NT2/D1 (cell line): ENCODE measurements around the gene NOX3.

Source experiments
- DNase-seq: peaks from one replicate; pipeline ENCODE4 v3.0.0-alpha.2; 2011; ENCODE audit warnings: low read depth, low spot score
- H3K27me3 ChIP-seq: 2 replicates; pipeline ENCODE4 v1.6.0; 2011; ENCODE audit warnings: mild to moderate bottlenecking; ENCODE audit not compliant: insufficient read length, insufficient read depth
- H3K36me3 ChIP-seq: 2 replicates; pipeline ENCODE4 v1.6.1; 2011; ENCODE audit warnings: mild to moderate bottlenecking, low read length, mixed read lengths; ENCODE audit not compliant: insufficient read depth, insufficient read length
- H3K4me1 ChIP-seq: 2 replicates; pipeline ENCODE4 v1.5.1; 2011; ENCODE audit not compliant: insufficient read depth, insufficient read length
- H3K4me3 ChIP-seq: 2 replicates; pipeline ENCODE4 v1.5.1; 2011; ENCODE audit warnings: low read depth; ENCODE audit not compliant: insufficient read length
- H3K9ac ChIP-seq: 2 replicates; pipeline ENCODE4 v1.6.0; 2011; ENCODE audit warnings: low read depth; ENCODE audit not compliant: insufficient read length
- H3K9me3 ChIP-seq: 2 replicates; pipeline ENCODE4 v1.5.1; 2011; ENCODE audit warnings: mild to moderate bottlenecking, low read length; ENCODE audit not compliant: insufficient read depth
- SUZ12 ChIP-seq: IDR thresholded peaks from 2 replicates; pipeline ENCODE4 v1.6.1; 2011; ENCODE audit not compliant: insufficient read length, insufficient read depth; ENCODE audit errors: extremely low read depth
- YY1 ChIP-seq: IDR thresholded peaks from 2 replicates; pipeline ENCODE4 v1.6.1; 2011; ENCODE audit not compliant: insufficient read length, insufficient read depth
- ZNF274 ChIP-seq: IDR thresholded peaks from 2 replicates; pipeline ENCODE4 v1.6.1; 2011; ENCODE audit warnings: mild to moderate bottlenecking, low read depth, low read length

NOX3 gene

GRCh38 chr6:155398221-155398620, 57.4 kb downstream of the NOX3 start:
- Histone ChIP-seq H3K9me3 (no peaks in the 10 kb centered on the region), H3K27me3 (no peaks in the 10 kb centered on the region), H3K36me3 (no peaks in the 10 kb centered on the region), H3K9ac (no peak overlapping the region), H3K4me3 (no peak overlapping the region), H3K4me1 (no peaks in the 10 kb centered on the region)
- DNase-seq = no peak
- no peak for TF ChIP-seq YY1
- TF ChIP-seq ZNF274 = no peak
- no peak for TF ChIP-seq SUZ12

- TF ChIP-seq ZNF274 (no peak), SUZ12 (no peak), YY1 (no peak)
- no peak overlapping the region for H3K9ac ChIP-seq
- no peaks in the 10 kb centered on the region for H3K36me3 ChIP-seq
- no peaks in the 10 kb centered on the region for H3K27me3 ChIP-seq
- H3K9me3 ChIP-seq = no peaks in the 10 kb centered on the region
- no peak overlapping the region for H3K4me3 ChIP-seq
- no peaks in the 10 kb centered on the region for H3K4me1 ChIP-seq
- no peak for DNase-seq
These were observed 58.4 kb downstream of the NOX3 start for GRCh38 chr6:155397172-155397705.

- no peak for DNase-seq
- Histone ChIP-seq H3K9ac (no peak overlapping the region), H3K27me3 (no peaks in the 10 kb centered on the region), H3K4me1 (no peaks in the 10 kb centered on the region), H3K9me3 (no peaks in the 10 kb centered on the region), H3K36me3 (no peaks in the 10 kb centered on the region), H3K4me3 (no peak overlapping the region)
- no peak for TF ChIP-seq SUZ12
- no peak for TF ChIP-seq YY1
- no peak for TF ChIP-seq ZNF274
These were observed 59.0 kb downstream of the NOX3 start for GRCh38 chr6:155396605-155397004.

GRCh38 chr6:155395339-155395738, 60.3 kb downstream of the NOX3 start:
- no peak overlapping the region for H3K9ac ChIP-seq
- TF ChIP-seq ZNF274 (no peak), YY1 (no peak), SUZ12 (no peak)
- H3K4me3 ChIP-seq = no peak overlapping the region
- H3K36me3 ChIP-seq = no peaks in the 10 kb centered on the region
- no peaks in the 10 kb centered on the region for H3K9me3 ChIP-seq
- no peaks in the 10 kb centered on the region for H3K4me1 ChIP-seq
- H3K27me3 ChIP-seq = no peaks in the 10 kb centered on the region
- DNase-seq = no peak

GRCh38 chr6:155389130-155389529, 66.5 kb downstream of the NOX3 start:
- Histone ChIP-seq H3K4me3 (no peak overlapping the region), H3K27me3 (no peaks in the 10 kb centered on the region), H3K4me1 (no peaks in the 10 kb centered on the region), H3K9me3 (no peaks in the 10 kb centered on the region), H3K9ac (no peak overlapping the region), H3K36me3 (no peaks in the 10 kb centered on the region)
- TF ChIP-seq SUZ12 = no peak
- DNase-seq = no peak

GRCh38 chr6:155388591-155388990, 67.0 kb downstream of the NOX3 start:
- Histone ChIP-seq H3K27me3 (no peaks in the 10 kb centered on the region), H3K4me1 (no peaks in the 10 kb centered on the region), H3K4me3 (no peak overlapping the region), H3K9ac (no peak overlapping the region), H3K36me3 (no peaks in the 10 kb centered on the region), H3K9me3 (no peaks in the 10 kb centered on the region)
- TF ChIP-seq SUZ12 = no peak
- TF ChIP-seq ZNF274 = no peak
- TF ChIP-seq YY1 = no peak
- DNase-seq = no peak

GRCh38 chr6:155387481-155387880, 68.2 kb downstream of the NOX3 start:
- Histone ChIP-seq H3K4me3 (no peak overlapping the region), H3K27me3 (no peaks in the 10 kb centered on the region), H3K9me3 (no peaks in the 10 kb centered on the region), H3K9ac (no peak overlapping the region), H3K36me3 (no peaks in the 10 kb centered on the region), H3K4me1 (no peaks in the 10 kb centered on the region)
- no peak for DNase-seq
- TF ChIP-seq SUZ12 (no peak), ZNF274 (no peak), YY1 (no peak)

- no peaks in the 10 kb centered on the region for H3K9me3 ChIP-seq
- DNase-seq = no peak
- H3K4me3 ChIP-seq = no peak overlapping the region
- TF ChIP-seq ZNF274 = no peak
- no peak for TF ChIP-seq SUZ12
- TF ChIP-seq YY1 = no peak
- no peaks in the 10 kb centered on the region for H3K4me1 ChIP-seq
- no peaks in the 10 kb centered on the region for H3K36me3 ChIP-seq
- no peaks in the 10 kb centered on the region for H3K27me3 ChIP-seq
- H3K9ac ChIP-seq = no peak overlapping the region
These were observed 71.2 kb downstream of the NOX3 start for GRCh38 chr6:155384321-155384952.
